HT-29 (cell line): Measurements from ENCODE around the gene GOLGA8K. TPM values are rescaled to one million over a fixed set of nuclear protein-coding genes. Genes with fewer than 3 reads are reported as not detected.
"Not testable (repeated sequence)": the region's sequence is repeated elsewhere in the genome, so short reads cannot be mapped to it uniquely, and the experiment has no call there.

Source experiments
- DNase-seq: peaks from one replicate; pipeline ENCODE4 v3.0.0-alpha.2; 2015; ENCODE audit warnings: low spot score
- total RNA-seq: library from RNA; depleted of rRNA; stranded (reverse); fragments of >200 nt; shearing (Covaris generic); gene quantifications from 2 replicates; pipeline ENCODE4 v1.2.3, GENCODE V29; 2014; rRNA removed

GOLGA8K gene
- total RNA-seq = not detected in 2 replicates

GRCh38 chr15:32403192-32403591, at the start of gene GOLGA8K:
Gene GOLGA8K, minus strand, starts transcription at chr15:32403292. Its CDS starts 98 bp downstream, at chr15:32403194.
- DNase-seq = not testable (repeated sequence)

- not testable (repeated sequence) for DNase-seq
Observed at GRCh38 chr15:32440445-32440977, 37.4 kb upstream of the GOLGA8K start.

- DNase-seq = not testable (repeated sequence)
Observed at GRCh38 chr15:32434102-32434963, 31.2 kb upstream of the GOLGA8K start.

GRCh38 chr15:32427635-32428034, 24.5 kb upstream of the GOLGA8K start:
- not testable (repeated sequence) for DNase-seq

GRCh38 chr15:32426511-32426910, 23.4 kb upstream of the GOLGA8K start:
- not testable (repeated sequence) for DNase-seq

- DNase-seq = not testable (repeated sequence)
Observed at GRCh38 chr15:32407903-32408302, 4.8 kb upstream of the GOLGA8K start.

- DNase-seq = not testable (repeated sequence)
Observed at GRCh38 chr15:32396522-32396921, 6.6 kb downstream of the GOLGA8K start.

GRCh38 chr15:32394745-32395144, 8.3 kb downstream of the GOLGA8K start:
- DNase-seq = not testable (repeated sequence)

GRCh38 chr15:32388050-32388648, 14.9 kb downstream of the GOLGA8K start:
- not testable (repeated sequence) for DNase-seq

- not testable (repeated sequence) for DNase-seq
Observed at GRCh38 chr15:32385823-32386495, 17.1 kb downstream of the GOLGA8K start.

- DNase-seq = not testable (repeated sequence)
Observed at GRCh38 chr15:32374185-32374584, 28.9 kb downstream of the GOLGA8K start.

GRCh38 chr15:32373707-32374106, 29.4 kb downstream of the GOLGA8K start:
- DNase-seq = not testable (repeated sequence)

- DNase-seq = not testable (repeated sequence)
Observed at GRCh38 chr15:32372075-32372474, 31.0 kb downstream of the GOLGA8K start.

GRCh38 chr15:32370526-32370925, 32.6 kb downstream of the GOLGA8K start:
- not testable (repeated sequence) for DNase-seq

- DNase-seq = not testable (repeated sequence)
Observed at GRCh38 chr15:32370064-32370463, 33.0 kb downstream of the GOLGA8K start.

- not testable (repeated sequence) for DNase-seq
Observed at GRCh38 chr15:32366492-32366891, 36.6 kb downstream of the GOLGA8K start.

- DNase-seq = not testable (repeated sequence)
Observed at GRCh38 chr15:32365955-32366354, 37.1 kb downstream of the GOLGA8K start.

GRCh38 chr15:32364944-32365343, 38.1 kb downstream of the GOLGA8K start:
- DNase-seq = not testable (repeated sequence)

GRCh38 chr15:32363449-32363848, 39.6 kb downstream of the GOLGA8K start:
- not testable (repeated sequence) for DNase-seq

GRCh38 chr15:32361662-32362061, 41.4 kb downstream of the GOLGA8K start:
- DNase-seq = not testable (repeated sequence)

- DNase-seq = not testable (repeated sequence)
Observed at GRCh38 chr15:32358462-32358861, 44.6 kb downstream of the GOLGA8K start.

- DNase-seq = not testable (repeated sequence)
Observed at GRCh38 chr15:32356909-32357308, 46.2 kb downstream of the GOLGA8K start.
